Vagina (tissue), 2 donors: ENCODE results near the gene TMEM61. TPM values are rescaled to one million over a fixed set of nuclear protein-coding genes. Genes with fewer than 3 reads are reported as not detected.

Experiments used
- DNase-seq, 2 donors: peaks; one replicate each; pipeline ENCODE4 v3.0.0-alpha.2; 2017; ENCODE audit errors: extremely low spot score in 2 of 2
- H3K27ac ChIP-seq: fragments of 200-600 bp; sonication (generic); one replicate; pipeline ENCODE4 v1.5.1; 2019
- H3K27me3 ChIP-seq: fragments of 200-600 bp; sonication (generic); one replicate; pipeline ENCODE4 v1.5.1; 2019
- H3K36me3 ChIP-seq, 2 donors: fragments of 200-600 bp; sonication (generic); one replicate each; pipeline ENCODE4 v1.5.1; 2017 to 2019
- H3K4me1 ChIP-seq: fragments of 200-600 bp; sonication (generic); one replicate; pipeline ENCODE4 v1.5.1; 2019
- H3K4me3 ChIP-seq, 2 donors: fragments of 200-600 bp; sonication (generic); 1 replicate in 1 of 2; 2 replicates in 1 of 2; pipeline ENCODE4 v1.5.1; 2016 to 2019
- H3K9me3 ChIP-seq: fragments of 200-600 bp; sonication (generic); one replicate; pipeline ENCODE4 v1.5.1; 2019
- CTCF ChIP-seq, 3 experiments: fragments of 450-650 bp in 2 of 3; fragments of 200-600 bp in 1 of 3; sonication (generic) in 1 of 3; IDR thresholded peaks; one replicate each; pipeline ENCODE4 v1.5.1; 2017 to 2019; ENCODE audit warnings: antibody characterized with exemption in 3 of 3, mild to moderate bottlenecking in 2 of 3, moderate library complexity in 2 of 3
- POLR2A ChIP-seq, 2 donors: fragments of 450-650 bp; IDR thresholded peaks; one replicate each; pipeline ENCODE4 v1.6.1; 2017; ENCODE audit warnings: antibody characterized with exemption in 2 of 2, mild to moderate bottlenecking in 2 of 2, moderate library complexity in 2 of 2
- POLR2AphosphoS5 ChIP-seq, 2 donors: sonication (generic); formaldehyde crosslinking; IDR thresholded peaks; one replicate each; pipeline ENCODE4 v1.9.0; 2017; ENCODE audit warnings: antibody characterized with exemption in 2 of 2, mild to moderate bottlenecking in 2 of 2, low read depth in 1 of 2; ENCODE audit not compliant: insufficient read depth in 1 of 2
- intact Hi-C: fragments of 100-400 bp; cut with DNase I; formaldehyde crosslinking; loops from one replicate; pipeline ENCODE4 v1.15.1; 2023
- total RNA-seq: library from RNA; depleted of rRNA; stranded (reverse); fragments of >200 nt; gene quantifications from one replicate; pipeline ENCODE4 v1.2.3, GENCODE V29; 2016

The TMEM61 gene
- total RNA-seq, 1 donor from 2014 or later = 3.4 TPM

GRCh38 chr1:54979327-54979891 is 1.0 kb upstream of the TMEM61 start:
- no peak for DNase-seq
- no peak for TF ChIP-seq CTCF (IDR thresholded peaks at IDR 0.05)

GRCh38 chr1:54980046-54980527 is 341 bp upstream of the TMEM61 start:
- H3K9me3 ChIP-seq = no peaks in the 10 kb centered on the region
- no peak for DNase-seq
- H3K4me3 ChIP-seq = peak overlapping the region; percentile 35 to 42
- H3K4me1 ChIP-seq = no peaks in the 10 kb centered on the region
- no peaks in the 10 kb centered on the region for H3K27me3 ChIP-seq
- intact Hi-C loops = no loop called here
- TF ChIP-seq POLR2A (IDR thresholded peaks at IDR 0.05) = no peak
- no peak for TF ChIP-seq CTCF (IDR thresholded peaks at IDR 0.05)
- TF ChIP-seq POLR2AphosphoS5 (IDR thresholded peaks at IDR 0.05; ENCODE audit: insufficient read depth in 1 of 2, low read depth in 1 of 2) = no peak
- H3K27ac ChIP-seq = no peak overlapping the region
- no peaks in the 10 kb centered on the region for H3K36me3 ChIP-seq

More at GRCh38 chr1:54979327-54979891, 1.0 kb upstream of the TMEM61 start:
- Histone ChIP-seq H3K27me3 (no peaks in the 10 kb centered on the region), H3K27ac (no peak overlapping the region), H3K4me3 (no peak overlapping the region), H3K9me3 (no peaks in the 10 kb centered on the region), H3K36me3 (no peaks in the 10 kb centered on the region), H3K4me1 (no peaks in the 10 kb centered on the region)
- intact Hi-C loops = no loop called here

- H3K9me3 ChIP-seq = no peaks in the 10 kb centered on the region
- H3K27me3 ChIP-seq = no peaks in the 10 kb centered on the region
- no peak for DNase-seq
- H3K4me3 ChIP-seq = no peak overlapping the region
- no peak overlapping the region for H3K27ac ChIP-seq
- H3K4me1 ChIP-seq = no peaks in the 10 kb centered on the region
- no peaks in the 10 kb centered on the region for H3K36me3 ChIP-seq
- TF ChIP-seq POLR2A (IDR thresholded peaks at IDR 0.05) (no peak), CTCF (IDR thresholded peaks at IDR 0.05) (no peak), POLR2AphosphoS5 (IDR thresholded peaks at IDR 0.05; ENCODE audit: insufficient read depth in 1 of 2, low read depth in 1 of 2) (no peak)
- intact Hi-C loops = no loop called here
Measured at GRCh38 chr1:54981466-54981865, 1.0 kb downstream of the TMEM61 start.

GRCh38 chr1:54982739-54983138 is 2.3 kb downstream of the TMEM61 start:
- H3K27ac ChIP-seq = no peak overlapping the region
- no peaks in the 10 kb centered on the region for H3K9me3 ChIP-seq
- H3K36me3 ChIP-seq = no peaks in the 10 kb centered on the region
- no peaks in the 10 kb centered on the region for H3K27me3 ChIP-seq
- no peak for DNase-seq
- TF ChIP-seq POLR2AphosphoS5 (IDR thresholded peaks at IDR 0.05; ENCODE audit: insufficient read depth in 1 of 2, low read depth in 1 of 2) = no peak
- no peaks in the 10 kb centered on the region for H3K4me1 ChIP-seq
- intact Hi-C loops = no loop called here
- no peak overlapping the region for H3K4me3 ChIP-seq

GRCh38 chr1:54984131-54984842 is 3.9 kb downstream of the TMEM61 start:
- no peak for DNase-seq
- Histone ChIP-seq H3K36me3 (no peaks in the 10 kb centered on the region), H3K9me3 (no peaks in the 10 kb centered on the region), H3K27ac (no peak overlapping the region), H3K4me3 (no peak overlapping the region), H3K4me1 (no peaks in the 10 kb centered on the region), H3K27me3 (no peaks in the 10 kb centered on the region)
- intact Hi-C loops = no loop called here
- no peak for TF ChIP-seq POLR2AphosphoS5 (IDR thresholded peaks at IDR 0.05; ENCODE audit: insufficient read depth in 1 of 2, low read depth in 1 of 2)
- no peak for TF ChIP-seq CTCF (IDR thresholded peaks at IDR 0.05)
- TF ChIP-seq POLR2A (IDR thresholded peaks at IDR 0.05) = no peak
